ENCODE results near the gene GYS1.
A peak's percentile ranks its signal among the peaks of the same experiment; 100 is the strongest.

The GYS1 gene

GRCh38 chr19:48963371-48964204, 29.5 kb downstream of the GYS1 start:
- no peak for DNase-seq

- DNase-seq, result no peak
These were observed 30.3 kb downstream of the GYS1 start for GRCh38 chr19:48962849-48963165.

GRCh38 chr19:48962029-48962848, 30.9 kb downstream of the GYS1 start:
- peak; percentile 61 to 68 for DNase-seq

- DNase-seq, result no peak
These were observed 31.5 kb downstream of the GYS1 start for GRCh38 chr19:48961673-48962028.

GRCh38 chr19:48961051-48961649, 32.0 kb downstream of the GYS1 start:
- no peak for DNase-seq

GRCh38 chr19:48959341-48960239, 33.5 kb downstream of the GYS1 start:
- peak; percentile 11 for DNase-seq

GRCh38 chr19:48958006-48958405, 35.1 kb downstream of the GYS1 start:
- DNase-seq, result no peak

GRCh38 chr19:48955308-48955958, 37.7 kb downstream of the GYS1 start:
- no peak for DNase-seq

GRCh38 chr19:48954595-48955307, 38.4 kb downstream of the GYS1 start, which contains the start of gene BAX:
TSS of gene BAX (plus strand) at chr19:48954875. CDS start at chr19:48954929, 54 bp downstream.
- peak; percentile 78 to 83 for DNase-seq

GRCh38 chr19:48953990-48954594, 39.0 kb downstream of the GYS1 start:
- DNase-seq, result no peak

GRCh38 chr19:48953141-48953540, 40.0 kb downstream of the GYS1 start:
- DNase-seq, result no peak

GRCh38 chr19:48950830-48951519, 42.1 kb downstream of the GYS1 start:
- DNase-seq, result no peak

GRCh38 chr19:48950159-48950558, 43.0 kb downstream of the GYS1 start:
- no peak for DNase-seq

GRCh38 chr19:48947258-48947542, 45.9 kb downstream of the GYS1 start:
- no peak for DNase-seq

GRCh38 chr19:48946463-48947257, 46.4 kb downstream of the GYS1 start:
- no peak for DNase-seq

- no peak for DNase-seq
These were observed 47.3 kb downstream of the GYS1 start for GRCh38 chr19:48945817-48946216.

GRCh38 chr19:48945415-48945814, 47.7 kb downstream of the GYS1 start:
- no peak for DNase-seq

GRCh38 chr19:48943081-48943480, 50.0 kb downstream of the GYS1 start:
- no peak for DNase-seq

- DNase-seq, result no peak
These were observed 52.2 kb downstream of the GYS1 start for GRCh38 chr19:48940902-48941301.

- no peak for DNase-seq
These were observed 54.9 kb downstream of the GYS1 start for GRCh38 chr19:48938256-48938655.
